ENCODE measurements around the gene MAGI1. TPM values are rescaled to one million over a fixed set of nuclear protein-coding genes. Genes with fewer than 3 reads are reported as not detected.

The MAGI1 gene
- total and polyA plus RNA-seq, 12 donors = 5.7 to 58.2 (median 37.7) TPM

DNA sequence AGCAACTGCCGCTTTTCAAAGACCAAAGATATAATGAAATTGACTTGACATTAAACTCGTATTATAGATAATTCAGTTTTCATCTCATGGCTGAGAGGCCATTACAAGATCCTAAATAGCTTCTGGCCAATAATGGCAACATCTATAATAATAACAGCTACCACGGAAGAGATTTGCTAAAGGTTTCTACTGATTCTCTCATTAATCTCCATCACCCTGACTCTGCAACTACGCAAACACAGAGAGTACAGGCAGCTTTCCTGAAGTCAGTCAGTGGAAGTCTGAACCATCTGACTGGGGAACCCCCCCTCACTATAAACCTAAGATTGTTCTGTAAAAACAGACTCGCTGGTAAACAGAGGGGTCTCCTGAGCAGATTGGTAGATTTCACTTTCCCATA is 257.1 kb downstream of the MAGI1 start:
- Histone ChIP-seq H3K4me1 (peaks cover 0 to 20% (median 4%) of the 10 kb centered on the region in 9 donors), H3K36me3 (no peaks in the 10 kb centered on the region), H3K27ac (no peak overlapping the region), H3K9me3 (no peaks in the 10 kb centered on the region), H3K27me3 (no peaks in the 10 kb centered on the region), H3K4me3 (no peak overlapping the region)
- TF ChIP-seq, protein P1, sequence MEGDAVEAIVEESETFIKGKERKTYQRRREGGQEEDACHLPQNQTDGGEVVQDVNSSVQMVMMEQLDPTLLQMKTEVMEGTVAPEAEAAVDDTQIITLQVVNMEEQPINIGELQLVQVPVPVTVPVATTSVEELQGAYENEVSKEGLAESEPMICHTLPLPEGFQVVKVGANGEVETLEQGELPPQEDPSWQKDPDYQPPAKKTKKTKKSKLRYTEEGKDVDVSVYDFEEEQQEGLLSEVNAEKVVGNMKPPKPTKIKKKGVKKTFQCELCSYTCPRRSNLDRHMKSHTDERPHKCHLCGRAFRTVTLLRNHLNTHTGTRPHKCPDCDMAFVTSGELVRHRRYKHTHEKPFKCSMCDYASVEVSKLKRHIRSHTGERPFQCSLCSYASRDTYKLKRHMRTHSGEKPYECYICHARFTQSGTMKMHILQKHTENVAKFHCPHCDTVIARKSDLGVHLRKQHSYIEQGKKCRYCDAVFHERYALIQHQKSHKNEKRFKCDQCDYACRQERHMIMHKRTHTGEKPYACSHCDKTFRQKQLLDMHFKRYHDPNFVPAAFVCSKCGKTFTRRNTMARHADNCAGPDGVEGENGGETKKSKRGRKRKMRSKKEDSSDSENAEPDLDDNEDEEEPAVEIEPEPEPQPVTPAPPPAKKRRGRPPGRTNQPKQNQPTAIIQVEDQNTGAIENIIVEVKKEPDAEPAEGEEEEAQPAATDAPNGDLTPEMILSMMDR (IDR thresholded peaks at IDR 0.05) = no peak
- DNase-seq (no peak), ATAC-seq (no peak)
- WGBS, 2 donors = 95 to 96% methylated on average over 5 of the region's 5 CpGs
- intact Hi-C loops (cut with DNase I) = loop anchor here in 7 of 10 donors (5.0 to 10.0 kb wide), 6 partner anchors 123 to 416 kb away; partner anchors contain the start of gene MAGI1 (in 1 of the 7)

DNA sequence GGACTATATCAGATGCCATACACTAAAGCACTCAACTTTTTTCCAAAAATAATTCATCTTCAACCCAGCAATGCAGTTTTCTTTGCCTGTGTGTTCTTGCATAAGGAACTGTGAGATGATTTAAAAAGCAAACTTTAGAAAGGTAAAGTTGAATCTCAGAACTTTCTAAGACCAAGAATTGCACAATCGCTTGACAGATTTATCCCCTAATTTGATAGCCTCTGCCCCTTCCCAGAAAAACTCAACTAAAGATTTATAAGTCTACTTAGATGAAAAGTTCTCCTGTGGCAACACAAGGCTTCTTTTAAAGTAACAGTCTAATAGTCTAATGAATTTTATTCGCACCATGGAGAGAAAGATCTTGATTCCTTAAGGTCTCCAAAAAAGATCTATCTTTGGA is 259.3 kb downstream of the MAGI1 start:
- intact Hi-C loops (cut with DNase I) = no loop called here
- H3K4me3 ChIP-seq = no peak overlapping the region
- H3K27ac ChIP-seq = no peak overlapping the region
- no peak for DNase-seq
- H3K9me3 ChIP-seq = no peaks in the 10 kb centered on the region
- no peak for ATAC-seq
- peaks cover 0 to 7% (median 4%) of the 10 kb centered on the region in 9 donors for H3K4me1 ChIP-seq
- TF ChIP-seq, protein P1 (IDR thresholded peaks at IDR 0.05) = no peak
- H3K36me3 ChIP-seq = no peaks in the 10 kb centered on the region
- WGBS, 2 donors = 90 to 96% methylated on average over 2 of the region's 2 CpGs
- H3K27me3 ChIP-seq = no peaks in the 10 kb centered on the region

DNA sequence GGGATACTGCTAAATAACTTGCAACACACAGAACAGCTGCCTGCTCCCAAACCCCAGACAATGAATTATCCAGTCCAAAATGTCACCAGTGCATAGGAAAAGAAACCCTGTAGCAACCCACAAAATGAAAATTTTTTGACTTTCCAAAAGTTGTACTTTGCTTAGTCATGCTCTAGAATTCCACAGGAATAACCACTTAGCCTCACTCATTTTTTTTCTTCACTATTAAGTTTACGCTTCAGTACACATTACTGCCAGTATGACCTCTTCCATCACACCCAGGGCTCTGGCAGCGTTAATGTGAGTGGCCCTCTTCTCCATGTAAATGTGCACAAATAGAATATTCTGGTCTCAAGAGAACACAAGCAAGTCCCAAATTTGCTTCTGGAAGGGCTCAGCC is 259.8 kb downstream of the MAGI1 start:
- WGBS, 2 donors = 69 to 81% methylated on average over 2 of the region's 2 CpGs
- Histone ChIP-seq H3K36me3 (no peaks in the 10 kb centered on the region), H3K9me3 (no peaks in the 10 kb centered on the region), H3K27ac (no peak overlapping the region), H3K27me3 (no peaks in the 10 kb centered on the region), H3K4me3 (no peak overlapping the region), H3K4me1 (peaks cover 0 to 7% (median 4%) of the 10 kb centered on the region in 9 donors)
- TF ChIP-seq, protein P1 (IDR thresholded peaks at IDR 0.05) = no peak
- DNase-seq = no peak
- no peak for ATAC-seq
- intact Hi-C loops (cut with DNase I) = no loop called here

DNA sequence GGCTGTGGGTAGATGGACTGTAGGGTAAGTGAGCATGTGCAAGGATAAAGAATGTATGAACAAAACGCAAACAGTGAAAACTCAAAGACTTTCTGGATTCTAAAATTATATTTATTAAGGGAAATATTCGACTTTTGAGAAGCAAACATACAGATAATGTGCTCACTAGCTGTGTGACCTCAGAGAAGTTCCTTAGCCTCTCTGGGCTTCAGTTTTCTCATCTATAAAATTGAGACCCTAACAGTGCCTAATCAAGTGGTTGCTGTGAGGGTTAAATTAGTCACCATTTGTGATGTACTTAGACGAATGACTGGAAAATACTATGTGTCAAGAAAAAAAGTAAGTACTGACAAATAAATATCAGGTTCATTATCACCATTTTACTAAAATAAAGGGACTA is 261.7 kb downstream of the MAGI1 start:
- intact Hi-C loops (cut with DNase I) = no loop called here
- Histone ChIP-seq H3K4me1 (peaks cover 0 to 7% (median 4%) of the 10 kb centered on the region in 9 donors), H3K27me3 (no peaks in the 10 kb centered on the region), H3K27ac (no peak overlapping the region), H3K36me3 (no peaks in the 10 kb centered on the region), H3K9me3 (no peaks in the 10 kb centered on the region), H3K4me3 (no peak overlapping the region)
- DNase-seq = no peak
- ATAC-seq = no peak
- TF ChIP-seq, protein P1 (IDR thresholded peaks at IDR 0.05) = no peak
- 87 to 90% methylated on average over 3 of the region's 3 CpGs for WGBS, 2 donors
